WERI-Rb-1 (cell line): ENCODE results near the gene CUL5.

ENCODE experiments used
- DNase-seq: peaks from one replicate; pipeline ENCODE4 v3.0.0-alpha.2; 2020
- H3K27ac ChIP-seq: fragments of 250-450 bp; sonication (Bioruptor Pico); 2 replicates; pipeline ENCODE4 v1.5.1; 2020; ENCODE audit warnings: mild to moderate bottlenecking, moderate library complexity
- H3K27me3 ChIP-seq: fragments of 250-450 bp; sonication (Bioruptor Pico); 2 replicates; pipeline ENCODE4 v1.5.1; 2021; ENCODE audit warnings: mild to moderate bottlenecking, low read depth, moderate library complexity; ENCODE audit not compliant: insufficient read depth, severe bottlenecking
- H3K36me3 ChIP-seq: fragments of 250-450 bp; sonication (Bioruptor Pico); 2 replicates; pipeline ENCODE4 v1.5.1; 2020; ENCODE audit warnings: mild to moderate bottlenecking, moderate library complexity
- H3K4me3 ChIP-seq: 2 replicates; pipeline ENCODE4 v1.5.1; 2011; ENCODE audit warnings: low read depth, mild to moderate bottlenecking, control low read depth, low read length
- H3K9me3 ChIP-seq: fragments of 250-450 bp; sonication (Bioruptor Pico); 2 replicates; pipeline ENCODE4 v1.5.1; 2021; ENCODE audit warnings: mild to moderate bottlenecking, moderate library complexity; ENCODE audit not compliant: severe bottlenecking
- TF ChIP-seq, protein P1 (sequence below): IDR thresholded peaks from 2 replicates; pipeline ENCODE4 v1.5.1; 2011; ENCODE audit warnings: low read depth, mild to moderate bottlenecking, control low read depth, inconsistent platforms, low read length

Gene CUL5

DNA sequence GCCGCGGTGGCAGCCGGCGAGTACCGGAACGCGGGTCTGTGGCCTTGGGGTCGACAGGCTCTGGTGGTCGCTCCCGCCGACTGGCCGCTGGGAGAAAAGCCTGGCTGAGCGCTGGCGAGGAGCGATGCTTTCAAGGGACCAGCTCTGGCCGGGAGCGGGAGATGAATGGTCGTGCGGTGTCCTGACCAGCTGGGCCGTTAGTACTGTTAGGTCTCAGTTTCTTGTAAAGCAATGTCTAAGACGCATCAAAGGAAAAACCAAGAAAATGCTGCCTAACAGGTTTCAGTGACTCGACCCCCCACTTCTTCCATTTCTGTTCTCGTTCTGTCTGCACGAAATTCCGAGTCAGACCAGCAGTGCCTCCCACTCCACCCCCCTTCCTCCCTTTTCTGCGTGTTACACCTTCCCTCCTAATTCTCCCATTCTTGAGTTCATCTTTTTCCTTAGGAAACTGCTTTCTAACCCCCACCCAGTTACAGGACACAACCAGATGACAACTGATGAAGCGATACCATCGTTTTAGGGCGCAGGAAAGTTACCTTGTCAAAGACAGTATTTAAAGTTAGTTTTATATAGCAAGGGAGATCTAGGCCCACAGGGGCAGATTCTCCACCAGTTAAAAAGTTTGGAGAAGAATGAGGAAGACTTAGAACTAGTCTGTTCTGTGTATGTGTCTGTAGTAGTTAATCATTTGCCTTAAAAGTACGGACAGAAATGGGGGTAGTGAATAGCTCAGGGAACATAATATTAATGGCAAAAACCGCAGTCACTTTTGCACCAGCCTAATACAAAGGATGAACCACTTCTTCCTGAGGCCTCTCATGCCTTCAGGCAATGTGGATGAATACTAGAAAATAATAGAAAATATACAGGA is 1.0 kb downstream of the CUL5 start:
- no peak for DNase-seq
- peak overlapping the region; percentile 98 for H3K4me3 ChIP-seq

GRCh38 chr11:108012139-108012725 is 3.5 kb downstream of the CUL5 start:
- H3K4me3 ChIP-seq = no peak overlapping the region
- TF ChIP-seq, protein P1, sequence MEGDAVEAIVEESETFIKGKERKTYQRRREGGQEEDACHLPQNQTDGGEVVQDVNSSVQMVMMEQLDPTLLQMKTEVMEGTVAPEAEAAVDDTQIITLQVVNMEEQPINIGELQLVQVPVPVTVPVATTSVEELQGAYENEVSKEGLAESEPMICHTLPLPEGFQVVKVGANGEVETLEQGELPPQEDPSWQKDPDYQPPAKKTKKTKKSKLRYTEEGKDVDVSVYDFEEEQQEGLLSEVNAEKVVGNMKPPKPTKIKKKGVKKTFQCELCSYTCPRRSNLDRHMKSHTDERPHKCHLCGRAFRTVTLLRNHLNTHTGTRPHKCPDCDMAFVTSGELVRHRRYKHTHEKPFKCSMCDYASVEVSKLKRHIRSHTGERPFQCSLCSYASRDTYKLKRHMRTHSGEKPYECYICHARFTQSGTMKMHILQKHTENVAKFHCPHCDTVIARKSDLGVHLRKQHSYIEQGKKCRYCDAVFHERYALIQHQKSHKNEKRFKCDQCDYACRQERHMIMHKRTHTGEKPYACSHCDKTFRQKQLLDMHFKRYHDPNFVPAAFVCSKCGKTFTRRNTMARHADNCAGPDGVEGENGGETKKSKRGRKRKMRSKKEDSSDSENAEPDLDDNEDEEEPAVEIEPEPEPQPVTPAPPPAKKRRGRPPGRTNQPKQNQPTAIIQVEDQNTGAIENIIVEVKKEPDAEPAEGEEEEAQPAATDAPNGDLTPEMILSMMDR = no peak

More for the DNA sequence above, 1.0 kb downstream of the CUL5 start:
- Histone ChIP-seq H3K27me3 (no peaks in the 10 kb centered on the region), H3K36me3 (peaks cover 20% of the 10 kb centered on the region), H3K27ac (peak overlapping the region; percentile 99), H3K9me3 (no peaks in the 10 kb centered on the region)
- TF ChIP-seq, protein P1 = no peak

DNA sequence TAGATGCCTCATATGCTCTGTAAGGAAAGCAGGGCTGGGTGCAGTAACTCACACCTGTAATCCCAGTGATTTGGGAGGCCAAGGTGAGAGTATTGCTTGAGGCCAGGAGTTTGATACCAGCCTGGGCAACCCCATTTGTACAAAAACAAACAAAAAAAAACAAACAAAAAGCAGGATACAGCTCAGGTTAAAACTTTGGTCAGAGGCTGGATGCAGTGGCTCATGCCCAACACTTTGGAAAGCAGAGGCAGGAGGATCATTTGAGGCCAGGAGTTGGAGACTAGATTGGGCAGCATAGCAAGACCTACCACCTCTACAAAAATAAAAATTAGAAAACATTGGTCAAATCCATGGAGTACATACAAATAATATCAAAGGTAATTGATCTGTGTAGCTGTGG is 7.9 kb downstream of the CUL5 start:
- H3K36me3 ChIP-seq = peaks cover 24% of the 10 kb centered on the region
- H3K9me3 ChIP-seq = no peaks in the 10 kb centered on the region
- no peak for DNase-seq
- H3K4me3 ChIP-seq = no peak overlapping the region
- H3K27me3 ChIP-seq = no peaks in the 10 kb centered on the region
- no peak overlapping the region for H3K27ac ChIP-seq
- TF ChIP-seq, protein P1 = no peak

More at GRCh38 chr11:108012139-108012725, 3.5 kb downstream of the CUL5 start:
- no peak overlapping the region for H3K27ac ChIP-seq
- no peak for DNase-seq
- peaks cover 24% of the 10 kb centered on the region for H3K36me3 ChIP-seq
- no peaks in the 10 kb centered on the region for H3K9me3 ChIP-seq
- no peaks in the 10 kb centered on the region for H3K27me3 ChIP-seq

DNA sequence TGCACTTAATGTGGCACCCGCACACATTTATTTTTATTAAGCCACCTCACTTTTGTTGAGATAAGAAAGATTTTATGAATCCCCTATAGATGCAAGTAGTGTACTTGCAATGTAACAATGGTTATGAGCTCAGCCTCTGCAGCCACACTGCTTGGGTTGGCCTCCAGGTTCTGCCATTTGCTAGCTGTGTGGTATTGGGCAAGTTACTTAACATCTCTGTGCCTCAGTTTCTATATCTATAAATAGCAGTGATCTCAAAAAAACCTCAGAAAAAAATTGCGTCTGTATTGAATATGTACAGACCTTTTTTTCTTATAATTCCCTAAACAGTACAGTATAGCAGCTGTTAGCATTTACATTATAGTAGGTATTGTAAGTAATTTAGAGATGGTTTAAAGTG is 10.0 kb downstream of the CUL5 start:
- DNase-seq = no peak
- TF ChIP-seq, protein P1 = no peak
- H3K27me3 ChIP-seq = no peaks in the 10 kb centered on the region
- no peak overlapping the region for H3K27ac ChIP-seq
- H3K36me3 ChIP-seq = peaks cover 16% of the 10 kb centered on the region
- no peaks in the 10 kb centered on the region for H3K9me3 ChIP-seq
- no peak overlapping the region for H3K4me3 ChIP-seq

- Histone ChIP-seq H3K9me3 (no peaks in the 10 kb centered on the region), H3K27ac (no peak overlapping the region), H3K36me3 (peaks cover 11% of the 10 kb centered on the region; the same call in 1 of the 2 replicates), H3K27me3 (no peaks in the 10 kb centered on the region), H3K4me3 (no peak overlapping the region)
- TF ChIP-seq, protein P1 = no peak
- no peak for DNase-seq
These were observed 11.3 kb downstream of the CUL5 start for GRCh38 chr11:108019870-108020540.
